ENCODE measurements around the gene C4orf50. TPM values are rescaled to one million over a fixed set of nuclear protein-coding genes. Genes with fewer than 3 reads are reported as not detected.

The C4orf50 gene
- total and polyA plus RNA-seq, 2 of the 8 experiments (the other 6 are each of a cell fraction or from before 2014, with no cell fraction given): 0.08 to 0.22 TPM

DNA sequence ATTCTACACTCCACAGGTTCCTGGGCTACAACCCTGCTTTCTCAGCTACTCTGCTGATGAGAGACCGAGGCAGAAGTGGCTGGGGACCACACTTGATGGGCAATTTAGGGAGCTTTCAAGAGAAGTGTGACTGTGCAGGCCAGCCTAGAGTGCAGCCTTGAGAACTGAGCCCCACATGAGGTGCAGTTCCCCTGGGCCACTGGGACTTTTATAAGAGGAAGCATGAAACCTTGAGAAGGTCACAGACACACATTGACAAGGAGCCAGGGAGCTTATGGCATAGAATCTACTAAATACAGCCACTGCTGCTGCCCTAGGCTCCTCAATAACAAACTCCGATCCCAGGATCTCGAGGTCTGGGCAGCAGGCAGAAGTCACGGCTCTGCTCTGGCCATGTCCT lies 13.1 kb downstream of the C4orf50 start (continued):
- TF ChIP-seq CHD7 (IDR thresholded peaks at IDR 0.05; ENCODE audit: insufficient replicate concordance, low read length) (no peak), USF2 (IDR thresholded peaks at IDR 0.05; ENCODE audit: low read length) (no peak), SRF (IDR thresholded peaks at IDR 0.05; ENCODE audit: low read depth, low read length) (no peak), SUZ12 (IDR thresholded peaks at IDR 0.05; ENCODE audit: low read length) (no peak), POLR2AphosphoS5 (IDR thresholded peaks at IDR 0.05; ENCODE audit: low read depth, low read length) (no peak)

Data from H1 (cell line).